RWPE1 (cell line): ENCODE measurements around the gene GPR26.

ENCODE experiments used
- CTCF ChIA-PET: fragments of 350-600 bp; sonication (Branson Sonifier 250); formaldehyde crosslinking; extraction: SDS; loops from one replicate; lab custom pipeline; 2021; lab: Yijun Ruan, JAX
- POLR2A ChIA-PET: fragments of 400-600 bp; formaldehyde crosslinking; extraction: SDS; loops from one replicate; lab custom pipeline; 2020; ENCODE audit warnings: antibody characterized with exemption; ENCODE audit not compliant: low non-redundant PET; lab: Yijun Ruan, JAX
- DNase-seq: peaks from one replicate; pipeline ENCODE4 v3.0.0; 2012; ENCODE audit warnings: low spot score
- H3K27ac ChIP-seq: fragments of 450-650 bp; 2 replicates; pipeline ENCODE4 v1.5.1; 2017
- TF ChIP-seq, protein P1 (sequence below): fragments of 450-650 bp; conservative IDR thresholded peaks from 2 replicates; pipeline ENCODE4 v1.5.1; 2017; ENCODE audit warnings: low read depth, mild to moderate bottlenecking

The GPR26 gene

DNA sequence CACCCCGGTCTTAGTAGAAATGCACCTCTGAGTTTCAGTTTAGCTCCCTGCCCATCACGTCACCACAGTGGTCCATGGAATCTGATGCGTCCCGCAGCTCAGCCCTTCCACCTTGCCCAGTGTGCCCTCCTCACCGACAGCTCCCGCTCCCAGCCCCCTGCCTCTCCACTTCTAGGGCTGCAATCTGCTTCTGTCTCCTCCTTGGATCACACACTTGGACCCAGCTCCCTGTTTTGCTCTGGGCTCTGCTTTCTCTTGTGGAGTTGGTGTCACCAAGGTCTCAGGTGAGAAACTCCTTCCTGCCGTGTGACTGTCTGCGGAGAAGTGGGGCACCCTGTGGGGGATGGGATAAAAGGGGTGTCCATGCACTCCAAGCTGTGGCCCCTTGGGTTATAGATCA, 37.9 kb downstream of the GPR26 start:
- TF ChIP-seq, protein P1, sequence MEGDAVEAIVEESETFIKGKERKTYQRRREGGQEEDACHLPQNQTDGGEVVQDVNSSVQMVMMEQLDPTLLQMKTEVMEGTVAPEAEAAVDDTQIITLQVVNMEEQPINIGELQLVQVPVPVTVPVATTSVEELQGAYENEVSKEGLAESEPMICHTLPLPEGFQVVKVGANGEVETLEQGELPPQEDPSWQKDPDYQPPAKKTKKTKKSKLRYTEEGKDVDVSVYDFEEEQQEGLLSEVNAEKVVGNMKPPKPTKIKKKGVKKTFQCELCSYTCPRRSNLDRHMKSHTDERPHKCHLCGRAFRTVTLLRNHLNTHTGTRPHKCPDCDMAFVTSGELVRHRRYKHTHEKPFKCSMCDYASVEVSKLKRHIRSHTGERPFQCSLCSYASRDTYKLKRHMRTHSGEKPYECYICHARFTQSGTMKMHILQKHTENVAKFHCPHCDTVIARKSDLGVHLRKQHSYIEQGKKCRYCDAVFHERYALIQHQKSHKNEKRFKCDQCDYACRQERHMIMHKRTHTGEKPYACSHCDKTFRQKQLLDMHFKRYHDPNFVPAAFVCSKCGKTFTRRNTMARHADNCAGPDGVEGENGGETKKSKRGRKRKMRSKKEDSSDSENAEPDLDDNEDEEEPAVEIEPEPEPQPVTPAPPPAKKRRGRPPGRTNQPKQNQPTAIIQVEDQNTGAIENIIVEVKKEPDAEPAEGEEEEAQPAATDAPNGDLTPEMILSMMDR, result no peak
- CTCF ChIA-PET, result no interaction called here
- POLR2A ChIA-PET, result no interaction called here
- DNase-seq, result no peak
- no peak overlapping the region for H3K27ac ChIP-seq

- no peak overlapping the region for H3K27ac ChIP-seq
- no peak for DNase-seq
- CTCF ChIA-PET, result no interaction called here
- TF ChIP-seq, protein P1, result no peak
- POLR2A ChIA-PET, result no interaction called here
Measured at GRCh38 chr10:123704812-123705211, 38.7 kb downstream of the GPR26 start.

GRCh38 chr10:123706236-123706635, 40.1 kb downstream of the GPR26 start:
- CTCF ChIA-PET, result interaction anchor here (0.7 kb wide), 1 partner anchor 123 kb away, joined by 3 read pairs; no protein-coding TSS in a partner anchor
- POLR2A ChIA-PET, result no interaction called here
- H3K27ac ChIP-seq, result no peak overlapping the region
- TF ChIP-seq, protein P1, result no peak
- no peak for DNase-seq

DNA sequence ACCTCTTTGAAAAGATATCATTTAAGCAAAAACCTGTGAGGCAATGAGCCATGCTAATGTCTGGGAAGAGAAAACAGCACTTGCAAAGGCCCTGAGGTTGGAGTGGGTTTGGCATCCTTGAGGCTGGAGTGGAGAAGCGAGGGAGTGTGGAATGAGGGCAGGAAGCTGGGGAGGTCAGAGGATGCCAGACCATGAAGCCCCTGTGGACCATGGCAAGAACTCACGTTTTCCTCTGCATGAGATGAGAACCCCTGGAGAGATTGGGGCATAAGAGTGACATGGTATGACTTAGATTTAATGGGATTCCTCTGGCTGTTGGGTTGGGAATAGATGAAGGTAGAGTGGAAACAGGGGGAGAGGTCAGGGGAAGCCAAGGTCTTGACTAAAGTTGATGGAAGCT, 49.4 kb downstream of the GPR26 start:
- ChIA-PET CTCF (interaction anchor here (0.6 kb wide), 2 partner anchors 71 to 78 kb away, joined by 3 read pairs; no protein-coding TSS in a partner anchor), POLR2A (no interaction called here)
- DNase-seq, result no peak
- H3K27ac ChIP-seq, result no peak overlapping the region
- TF ChIP-seq, protein P1, result no peak

DNA sequence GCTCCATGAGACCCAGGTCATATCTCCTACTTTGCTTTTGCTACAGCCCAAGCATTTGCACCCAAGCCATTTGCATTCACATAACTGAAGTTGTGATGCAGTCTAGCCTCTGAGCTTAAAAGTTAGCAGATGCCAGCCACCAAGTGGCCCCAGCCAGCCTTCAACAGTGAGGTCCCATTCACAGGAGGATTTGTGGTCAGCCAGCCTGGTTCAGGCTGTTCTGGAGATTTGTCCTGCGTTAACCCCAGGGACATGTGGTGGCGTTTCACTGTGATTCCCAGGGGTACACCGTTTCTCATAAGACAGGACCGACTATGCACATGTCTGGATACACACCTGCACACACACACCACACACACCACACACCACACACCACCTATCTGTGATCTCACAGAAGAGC, 51.2 kb downstream of the GPR26 start:
- no peak for DNase-seq
- H3K27ac ChIP-seq, result no peak overlapping the region
- CTCF ChIA-PET, result interaction anchor here (0.6 kb wide), 1 partner anchor 15 kb away, joined by 3 read pairs; no protein-coding TSS in a partner anchor
- TF ChIP-seq, protein P1, result no peak
- POLR2A ChIA-PET, result no interaction called here

DNA sequence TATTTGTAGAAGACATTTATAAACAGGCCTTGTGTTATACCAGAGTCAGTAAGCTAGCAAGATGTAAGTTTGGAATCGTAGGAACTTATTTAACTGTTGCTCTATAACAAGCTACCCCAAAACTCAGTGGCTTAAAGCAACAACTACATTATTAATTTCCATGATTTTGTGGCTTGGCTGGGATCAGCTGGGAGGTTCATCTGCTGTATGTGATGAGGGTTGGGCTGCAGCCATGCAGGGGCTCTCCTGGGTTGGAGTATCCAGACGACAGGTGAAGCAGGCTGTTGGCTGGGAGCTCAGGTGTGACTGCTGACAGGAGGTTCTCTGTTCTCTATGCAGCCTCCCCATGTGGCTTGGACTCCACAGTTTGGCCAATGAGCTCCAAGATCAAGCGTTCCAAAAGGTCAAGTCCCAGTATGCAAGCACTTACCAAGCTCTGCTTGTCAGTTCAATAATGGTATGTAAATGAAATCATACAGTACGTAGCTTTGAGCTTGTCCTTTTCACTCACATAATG, 52.4 kb downstream of the GPR26 start:
- H3K27ac ChIP-seq, result no peak overlapping the region
- POLR2A ChIA-PET, result no interaction called here
- no peak for DNase-seq
- CTCF ChIA-PET, result interaction anchor here (0.7 kb wide), 1 partner anchor 37 kb away, joined by 3 read pairs; no protein-coding TSS in a partner anchor
- TF ChIP-seq, protein P1, result no peak
